GM12874 (cell line): ENCODE data around the gene OCA2.

Source experiments
- CTCF ChIP-seq: IDR thresholded peaks from 2 replicates; pipeline ENCODE4 v1.5.1; 2011; ENCODE audit warnings: low read depth, mild to moderate bottlenecking, control low read depth, low read length, moderate library complexity; ENCODE audit not compliant: insufficient read depth

Gene OCA2

GRCh38 chr15:27846722-27847395 is 252.3 kb downstream of the OCA2 start:
- no peak for TF ChIP-seq CTCF

DNA sequence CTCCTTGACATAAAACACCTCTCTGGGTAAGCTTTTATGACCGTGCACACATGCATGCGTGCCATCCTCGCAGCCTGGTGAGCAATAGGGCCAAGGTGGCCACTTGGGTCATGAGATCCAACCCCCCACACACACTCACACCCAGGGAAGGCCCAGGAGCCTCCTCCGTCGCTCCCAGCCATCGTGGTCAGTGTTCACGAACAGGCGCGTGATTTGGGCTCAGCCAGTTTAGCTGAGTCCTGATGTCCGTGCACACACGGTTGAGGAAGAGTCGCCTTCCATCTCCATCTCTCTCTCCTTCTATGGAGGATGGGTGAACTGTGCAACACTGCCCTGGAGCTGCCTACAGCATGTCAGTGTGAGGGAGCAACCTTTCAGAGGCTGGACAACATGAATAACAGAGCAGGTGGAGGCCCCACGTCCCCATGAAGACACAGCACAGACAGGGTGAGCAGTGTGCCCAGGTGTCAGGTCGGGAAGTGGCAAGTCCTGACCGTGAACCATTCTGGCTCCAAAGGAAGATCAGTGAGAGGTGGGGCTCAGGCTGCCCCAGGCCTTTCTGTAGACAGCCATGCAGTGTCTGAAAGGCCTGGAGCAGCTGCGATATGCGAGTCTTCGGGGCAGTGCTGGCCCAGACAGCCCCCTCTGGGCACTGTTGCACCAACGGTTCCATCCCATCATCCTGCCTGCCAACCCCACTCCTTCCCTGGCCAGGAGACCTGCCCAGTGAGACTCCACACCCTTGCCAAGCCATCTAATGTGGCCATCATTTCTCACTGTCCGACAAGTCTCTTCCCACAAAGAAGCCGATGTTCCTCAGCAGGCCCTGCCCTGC is 253.4 kb downstream of the OCA2 start:
- no peak for TF ChIP-seq CTCF

DNA sequence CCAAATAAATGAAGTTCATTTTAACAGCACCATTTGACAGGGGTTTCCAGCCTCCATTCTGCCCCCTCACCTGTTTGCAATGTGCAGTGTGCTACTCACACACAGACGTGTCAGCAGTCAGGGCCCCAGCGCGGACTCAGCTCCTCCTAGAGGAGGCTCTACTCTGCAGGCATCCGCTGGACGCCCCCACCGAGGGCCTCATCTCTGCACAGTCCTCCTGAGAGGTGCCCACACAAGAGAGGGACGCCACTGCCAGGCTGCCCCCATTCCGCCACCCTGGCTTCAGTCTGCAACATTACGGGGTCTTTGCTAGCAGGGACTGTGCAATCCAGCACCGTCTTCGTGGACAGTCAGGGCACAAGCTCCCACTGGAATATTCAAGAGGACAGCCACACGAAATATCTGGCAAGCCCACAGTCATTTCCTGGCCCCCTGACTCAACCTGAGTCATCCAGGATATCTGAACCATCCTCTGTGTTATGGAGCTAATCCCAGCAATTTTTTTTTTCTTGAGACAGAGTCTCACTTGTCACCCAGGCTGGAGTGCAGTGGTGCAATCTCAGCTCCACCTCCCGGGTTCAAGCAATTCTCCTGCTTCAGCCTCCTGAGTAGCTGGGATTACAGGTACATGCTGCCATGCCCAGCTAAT is 255.0 kb downstream of the OCA2 start:
- no peak for TF ChIP-seq CTCF

DNA sequence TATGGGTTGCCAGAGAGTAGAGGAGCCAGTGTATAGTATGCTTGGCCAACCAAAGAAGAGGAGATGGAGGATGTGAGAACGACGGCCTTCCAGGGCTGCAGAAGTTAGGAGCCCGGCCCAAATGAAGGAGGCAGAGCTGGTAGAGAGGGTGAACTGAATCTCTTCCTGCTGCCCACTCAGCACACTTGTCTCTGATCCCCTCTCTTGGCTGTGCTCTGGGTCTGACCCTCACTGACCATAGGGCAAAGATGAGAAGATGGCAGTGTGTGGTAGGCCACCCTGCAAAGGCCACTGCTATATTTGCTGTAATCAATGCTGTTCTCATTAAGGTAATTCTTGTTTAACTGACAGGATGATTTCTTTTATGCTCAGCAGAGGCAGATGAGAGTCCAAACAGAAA is 256.0 kb downstream of the OCA2 start:
- TF ChIP-seq CTCF, result no peak

DNA sequence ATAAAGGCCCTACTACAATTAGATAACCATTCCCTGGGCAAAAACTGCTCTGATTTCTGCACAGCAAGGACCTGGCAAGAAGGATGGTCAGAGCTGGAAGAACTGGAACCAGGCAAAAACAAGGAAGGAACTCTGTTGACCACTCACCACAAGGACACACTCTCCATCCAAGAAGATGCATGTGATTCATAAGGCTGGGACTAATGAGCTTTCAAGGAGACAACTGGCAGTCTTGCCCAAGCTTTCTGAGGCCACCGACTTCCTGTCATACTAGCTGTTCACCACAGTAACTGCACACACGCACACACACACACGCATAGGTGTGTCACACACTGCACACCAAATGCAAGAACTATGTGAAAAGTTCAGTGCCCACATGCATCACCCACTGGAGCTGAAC is 256.6 kb downstream of the OCA2 start:
- no peak for TF ChIP-seq CTCF

DNA sequence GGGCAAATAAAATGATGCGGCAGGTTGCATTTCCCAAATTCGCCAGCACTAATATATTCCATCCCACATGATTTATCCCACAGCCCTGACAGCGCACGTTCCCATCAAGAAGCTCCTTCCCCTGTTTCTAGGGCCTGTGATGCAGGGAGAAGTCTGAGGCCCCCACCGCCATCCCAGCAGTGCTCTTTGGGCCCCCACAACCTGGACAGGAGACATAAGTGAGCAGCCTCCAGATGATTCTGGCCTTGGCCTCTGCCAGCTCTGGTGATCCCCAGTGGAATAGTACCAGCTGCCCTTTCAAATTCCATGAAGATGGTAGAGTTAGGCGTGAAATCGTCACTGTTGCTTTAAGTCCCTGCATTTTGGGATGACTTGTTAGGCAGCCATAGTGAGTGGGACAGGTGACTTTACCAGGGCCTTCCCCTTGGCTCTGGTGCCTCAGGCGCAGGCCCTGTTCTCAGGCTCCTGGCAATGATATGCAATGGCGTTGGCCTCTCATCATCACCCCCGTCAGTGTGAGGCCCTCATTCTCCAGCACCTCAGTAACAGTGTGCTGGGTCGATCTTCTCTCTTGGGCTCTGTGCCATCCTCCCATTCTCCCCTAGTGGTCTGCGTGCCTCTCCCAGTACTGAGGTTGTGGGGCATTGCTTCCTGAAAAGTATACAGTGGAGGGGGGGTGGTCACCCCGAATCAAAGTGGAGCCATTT is 263.7 kb downstream of the OCA2 start:
- no peak for TF ChIP-seq CTCF

GRCh38 chr15:27834684-27835083 is 264.4 kb downstream of the OCA2 start:
- TF ChIP-seq CTCF, result no peak
